K562 (cell line): Measurements from ENCODE around the gene MYLK2. TPM values are rescaled to one million over a fixed set of nuclear protein-coding genes. Genes with fewer than 3 reads are reported as not detected.

Experiments
- BRF1 ChIP-seq: IDR thresholded peaks from 3 replicates; pipeline ENCODE4 v1.6.1; 2011; ENCODE audit warnings: borderline replicate concordance, mild to moderate bottlenecking; ENCODE audit not compliant: insufficient read length; ENCODE audit errors: extremely low read depth
- CTCF ChIP-seq, 3 experiments: IDR thresholded peaks in 2 of 3; conservative IDR thresholded peaks in 1 of 3; 2 replicates each; pipeline ENCODE4 v1.5.1; 2011 to 2012; ENCODE audit warnings: low read length in 3 of 3, mild to moderate bottlenecking in 3 of 3, control low read depth in 2 of 3, improper control_type of control experiment in 1 of 3, inconsistent platforms in 1 of 3, low read depth in 1 of 3, mixed read lengths in 1 of 3, moderate library complexity in 1 of 3; ENCODE audit not compliant: insufficient read depth in 2 of 3
- CTCFL ChIP-seq: IDR thresholded peaks from 2 replicates; pipeline ENCODE4 v1.6.1; 2011; ENCODE audit warnings: borderline replicate concordance, low read depth, mild to moderate bottlenecking, moderate library complexity, low read length; ENCODE audit not compliant: insufficient read depth, poor library complexity, severe bottlenecking
- HMBOX1 ChIP-seq: sonication (generic); IDR thresholded peaks from 2 replicates; pipeline ENCODE4 v1.6.1; 2016
- IRF9 ChIP-seq: fragments of 450-650 bp; IDR thresholded peaks from 2 replicates; pipeline ENCODE4 v1.6.1; 2016; ENCODE audit warnings: missing biosample characterization, missing genetic modification characterization
- JUND ChIP-seq, 2 experiments: IDR thresholded peaks; 2 replicates in 1 of 2; 3 replicates in 1 of 2; pipeline ENCODE4 v1.6.1; 2011; ENCODE audit warnings: borderline replicate concordance in 2 of 2, low read depth in 2 of 2, low read length in 2 of 2, improper control_type of control experiment in 1 of 2, missing biosample characterization in 1 of 2, missing genetic modification characterization in 1 of 2, missing genetic modification reagents in 1 of 2
- KDM1A ChIP-seq, 2 experiments: fragments of 450-650 bp; IDR thresholded peaks; 2 replicates each; pipeline ENCODE4 v1.6.1; 2016; ENCODE audit warnings: mild to moderate bottlenecking in 2 of 2
- SP1 ChIP-seq: sonication (generic); formaldehyde crosslinking; IDR thresholded peaks from 2 replicates; pipeline ENCODE4 v1.8.1; 2022; ENCODE audit warnings: mild to moderate bottlenecking, missing genetic modification reagents
- ZNF407 ChIP-seq: fragments of 450-650 bp; IDR thresholded peaks from 2 replicates; pipeline ENCODE4 v1.6.1; 2016; ENCODE audit warnings: low read depth
- ZNF586 ChIP-seq: fragments of 450-650 bp; formaldehyde crosslinking; conservative IDR thresholded peaks from 2 replicates; pipeline ENCODE4 v1.4.0; 2020; ENCODE audit warnings: mild to moderate bottlenecking, moderate library complexity
- polyA plus RNA-seq, 8 experiments: library from polyadenylated mRNA; depleted of rRNA in 4 of 8; stranded (reverse) in 5 of 8; unstranded in 3 of 8; fragments of >200 nt; fragmentation: Nextera tagmentation in 2 of 8; fragmentation: Illumina TruSeq in 1 of 8; extraction: Ambion mirVana in 2 of 8; extraction: Trizol in 1 of 8; gene quantifications; 2 replicates each; pipeline versions ENCODE4 v1.2.1 to v1.2.3, GENCODE V29; 2011 to 2014; ENCODE audit warnings: inconsistent platforms in 1 of 8, missing spikeins in 1 of 8
- total RNA-seq, 7 experiments: library from RNA; depleted of rRNA in 6 of 7; stranded (reverse); fragments of >200 nt in 6 of 7; fragmentation: Illumina TruSeq in 2 of 7; extraction: Trizol in 2 of 7; gene quantifications; 2 replicates each; pipeline versions ENCODE4 v1.2.1 to v1.2.3, GENCODE V29; 2011 to 2021; ENCODE audit warnings: low replicate concordance in 1 of 7

Gene MYLK2
- total and polyA plus RNA-seq, 9 of the 15 experiments (the other 6 are each of a cell fraction or from before 2014, with no cell fraction given): 0.07 to 0.53 (median 0.18) TPM; not detected in 2

GRCh38 chr20:31822421-31823330 lies 3.5 kb downstream of the MYLK2 start (continued):
- TF ChIP-seq CTCF (IDR thresholded peaks at IDR 0.05 in 2 of 3, conservative IDR thresholded peaks at IDR 0.05 in 1 of 3; ENCODE audit: insufficient read depth in 2 of 3, low read depth in 1 of 3, low read length in 3 of 3): peak; percentile 90 to 95 (median 95)
- TF ChIP-seq CTCFL: peak; percentile 42
- TF ChIP-seq JUND (IDR thresholded peaks at IDR 0.05; ENCODE audit: borderline replicate concordance, low read depth, low read length): peak; percentile 18; the same call in 1 of the 2 replicates
- TF ChIP-seq JUND (tag; IDR thresholded peaks at IDR 0.05; ENCODE audit: borderline replicate concordance, low read depth, low read length): no peak
- 0 out of 2 replicates have a peak, but pooled peaks have one; percentile 59 for TF ChIP-seq SP1
- peak; percentile 20 to 38; a peak in 1 of 4 replicates for TF ChIP-seq KDM1A (IDR thresholded peaks at IDR 0.05)
- no peak for TF ChIP-seq HMBOX1
- no peak for TF ChIP-seq IRF9 (tag)
- no peak for TF ChIP-seq BRF1
- no peak for TF ChIP-seq ZNF407
- TF ChIP-seq ZNF586 (CRISPR knock-in tag): no peak
